ENCODE data around the gene PLEKHA5. TPM values are rescaled to one million over a fixed set of nuclear protein-coding genes. Genes with fewer than 3 reads are reported as not detected.

PLEKHA5 gene
- total RNA-seq, 2 donors from 2014 or later: 53.2 to 59.4 TPM

GRCh38 chr12:19121449-19122018 is 8.0 kb upstream of the PLEKHA5 start:
- H3K4me1 ChIP-seq: no peaks in the 10 kb centered on the region
- H3K9me3 ChIP-seq: peaks cover 0 to 6% of the 10 kb centered on the region in 2 donors
- H3K4me3 ChIP-seq: no peak overlapping the region
- TF ChIP-seq, protein P1, sequence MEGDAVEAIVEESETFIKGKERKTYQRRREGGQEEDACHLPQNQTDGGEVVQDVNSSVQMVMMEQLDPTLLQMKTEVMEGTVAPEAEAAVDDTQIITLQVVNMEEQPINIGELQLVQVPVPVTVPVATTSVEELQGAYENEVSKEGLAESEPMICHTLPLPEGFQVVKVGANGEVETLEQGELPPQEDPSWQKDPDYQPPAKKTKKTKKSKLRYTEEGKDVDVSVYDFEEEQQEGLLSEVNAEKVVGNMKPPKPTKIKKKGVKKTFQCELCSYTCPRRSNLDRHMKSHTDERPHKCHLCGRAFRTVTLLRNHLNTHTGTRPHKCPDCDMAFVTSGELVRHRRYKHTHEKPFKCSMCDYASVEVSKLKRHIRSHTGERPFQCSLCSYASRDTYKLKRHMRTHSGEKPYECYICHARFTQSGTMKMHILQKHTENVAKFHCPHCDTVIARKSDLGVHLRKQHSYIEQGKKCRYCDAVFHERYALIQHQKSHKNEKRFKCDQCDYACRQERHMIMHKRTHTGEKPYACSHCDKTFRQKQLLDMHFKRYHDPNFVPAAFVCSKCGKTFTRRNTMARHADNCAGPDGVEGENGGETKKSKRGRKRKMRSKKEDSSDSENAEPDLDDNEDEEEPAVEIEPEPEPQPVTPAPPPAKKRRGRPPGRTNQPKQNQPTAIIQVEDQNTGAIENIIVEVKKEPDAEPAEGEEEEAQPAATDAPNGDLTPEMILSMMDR (IDR thresholded peaks at IDR 0.05): no peak
- H3K27me3 ChIP-seq: no peaks in the 10 kb centered on the region
- no peaks in the 10 kb centered on the region for H3K36me3 ChIP-seq
- H3K27ac ChIP-seq: no peak overlapping the region
- DNase-seq (ENCODE audit: low spot score): no peak

DNA sequence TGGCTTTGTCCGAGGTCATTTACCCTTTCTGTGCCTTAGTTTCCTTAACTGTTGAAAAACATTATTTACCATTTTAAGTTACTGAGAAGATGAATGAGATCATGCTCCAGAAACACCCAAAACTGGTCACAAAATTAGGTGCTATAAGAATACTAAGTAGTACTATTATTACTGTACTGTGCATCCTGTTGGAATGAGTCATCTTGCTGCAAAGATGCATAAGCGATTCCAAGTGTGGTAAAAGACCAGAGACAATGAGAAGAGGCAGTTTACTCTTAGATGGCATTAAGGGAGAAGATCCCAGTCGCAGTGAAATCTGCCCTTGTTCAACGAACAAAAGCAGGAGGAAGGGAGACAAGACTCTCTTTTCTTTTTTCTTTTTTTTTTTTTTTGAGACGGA is 4.2 kb upstream of the PLEKHA5 start:
- no peaks in the 10 kb centered on the region for H3K4me1 ChIP-seq
- no peaks in the 10 kb centered on the region for H3K36me3 ChIP-seq
- H3K27ac ChIP-seq: no peak overlapping the region
- no peak overlapping the region for H3K4me3 ChIP-seq
- peaks cover 0 to 23% of the 10 kb centered on the region in 2 donors for H3K9me3 ChIP-seq
- DNase-seq (ENCODE audit: low spot score): no peak
- no peaks in the 10 kb centered on the region for H3K27me3 ChIP-seq
- TF ChIP-seq, protein P1 (IDR thresholded peaks at IDR 0.05): no peak

- Histone ChIP-seq H3K4me3 (no peak overlapping the region), H3K9me3 (peaks cover 0 to 23% of the 10 kb centered on the region in 2 donors), H3K36me3 (no peaks in the 10 kb centered on the region), H3K27me3 (no peaks in the 10 kb centered on the region), H3K4me1 (peaks cover 0 to 14% of the 10 kb centered on the region in 2 donors), H3K27ac (no peak overlapping the region)
- DNase-seq (ENCODE audit: low spot score): no peak
- TF ChIP-seq, protein P1 (IDR thresholded peaks at IDR 0.05): no peak
Measured at GRCh38 chr12:19127270-19127669, 2.3 kb upstream of the PLEKHA5 start.

DNA sequence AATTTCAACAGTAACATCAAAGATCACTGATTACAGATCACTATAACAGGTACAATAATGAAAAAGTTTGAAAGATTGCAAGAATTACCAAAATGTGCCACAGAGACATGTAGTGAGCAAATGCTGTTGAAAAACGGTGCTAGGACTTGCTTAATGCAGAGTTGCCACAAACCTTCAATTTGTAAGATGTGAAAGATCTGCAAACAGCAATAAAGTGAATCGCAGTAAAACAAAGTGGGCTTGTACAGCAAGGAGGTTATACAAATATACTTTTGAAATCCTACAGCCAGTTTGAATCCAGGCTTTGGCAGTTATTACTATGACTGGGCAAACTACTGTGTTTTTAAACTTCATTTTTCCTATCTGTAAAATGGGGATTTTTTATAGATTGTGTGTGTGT is 1.0 kb upstream of the PLEKHA5 start:
- TF ChIP-seq, protein P1 (IDR thresholded peaks at IDR 0.05): no peak
- H3K4me3 ChIP-seq: no peak overlapping the region
- peaks cover 0 to 23% of the 10 kb centered on the region in 2 donors for H3K9me3 ChIP-seq
- DNase-seq (ENCODE audit: low spot score): no peak
- peak overlapping the region; percentile 69 to 92 for H3K27ac ChIP-seq
- no peaks in the 10 kb centered on the region for H3K27me3 ChIP-seq
- peaks cover 0 to 14% of the 10 kb centered on the region in 2 donors for H3K4me1 ChIP-seq
- H3K36me3 ChIP-seq: no peaks in the 10 kb centered on the region

- Histone ChIP-seq H3K9me3 (peaks cover 0 to 23% of the 10 kb centered on the region in 2 donors), H3K27ac (peak overlapping the region; percentile 69 to 92), H3K4me3 (peak overlapping the region; percentile 37 to 79), H3K27me3 (no peaks in the 10 kb centered on the region), H3K36me3 (no peaks in the 10 kb centered on the region), H3K4me1 (peaks cover 0 to 14% of the 10 kb centered on the region in 2 donors)
- DNase-seq (ENCODE audit: low spot score): no peak
- TF ChIP-seq, protein P1 (IDR thresholded peaks at IDR 0.05): no peak
Measured at GRCh38 chr12:19129122-19129485, 429 bp upstream of the PLEKHA5 start.

Measured in right atrium auricular region (tissue), 2 donors.